HG03175 (cell line): ENCODE results near the gene HMHB1.

Experiments used
- ATAC-seq: cut with Tn5 transposase; IDR thresholded peaks from one replicate; pipeline ENCODE4 v1.9.1; 2021; ENCODE audit warnings: mild to moderate bottlenecking, moderate library complexity; ENCODE audit not compliant: unreplicated experiment

Gene HMHB1

DNA sequence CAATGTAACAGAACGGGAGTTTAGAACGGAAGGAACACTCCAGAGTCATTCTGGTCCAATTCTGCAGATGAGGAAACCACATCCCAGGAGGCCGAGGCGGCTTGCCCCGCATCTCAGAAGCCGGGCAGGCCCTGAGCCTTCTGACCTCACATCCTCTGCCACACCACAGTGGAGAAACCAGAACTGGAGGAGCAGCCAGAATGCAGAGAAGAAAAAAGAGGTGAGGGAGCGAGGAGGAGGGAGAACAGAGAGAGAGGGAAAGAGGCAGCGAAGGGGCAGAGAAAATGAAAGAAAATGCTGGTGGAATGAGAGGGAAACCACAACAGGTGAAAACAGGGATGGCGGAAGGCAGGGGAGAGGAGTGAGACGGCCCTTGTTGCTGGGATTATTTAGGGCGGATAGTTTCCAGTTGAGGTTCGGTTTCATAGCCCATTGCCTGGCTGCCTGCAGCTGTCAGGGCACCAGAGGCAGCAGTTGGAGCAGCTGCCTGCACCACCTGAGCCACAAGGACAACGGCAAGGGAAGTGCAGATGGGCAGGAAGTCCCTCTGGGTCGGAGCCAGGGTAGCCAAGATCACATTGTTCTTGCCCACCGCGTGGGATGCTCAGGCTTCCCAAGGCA is at the start of gene HMHB1:
HMHB1 (plus strand) TSS at position 77 of the 621 bp plus-strand sequence.
- ATAC-seq = peak; percentile 60

DNA sequence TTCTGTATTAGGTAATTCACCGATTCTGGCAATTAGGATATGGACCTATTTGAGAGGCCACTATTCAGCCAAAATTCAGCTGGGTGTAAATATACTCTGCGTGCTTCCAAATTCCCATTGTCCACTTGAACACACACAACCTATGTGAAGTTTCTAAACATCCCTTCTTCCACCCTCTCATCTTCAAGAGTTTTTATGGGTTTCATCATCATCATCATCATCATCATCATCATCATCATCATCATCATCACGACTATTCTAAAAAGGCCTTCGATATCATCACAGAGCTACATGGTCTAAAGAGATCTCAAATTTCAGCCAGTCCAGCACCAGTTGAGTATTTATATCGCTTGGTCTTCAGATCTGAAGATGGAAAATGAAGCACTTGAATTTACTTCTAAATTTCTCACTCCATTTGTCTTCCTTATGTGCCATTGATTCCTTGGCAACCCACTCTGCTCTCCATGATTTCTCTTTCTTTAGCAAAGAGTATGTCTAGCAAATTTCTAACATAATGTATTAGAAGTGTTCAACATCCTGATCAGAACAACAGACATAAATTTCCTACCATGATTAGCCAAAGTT is 49.2 kb upstream of the HMHB1 start:
- no peak for ATAC-seq

DNA sequence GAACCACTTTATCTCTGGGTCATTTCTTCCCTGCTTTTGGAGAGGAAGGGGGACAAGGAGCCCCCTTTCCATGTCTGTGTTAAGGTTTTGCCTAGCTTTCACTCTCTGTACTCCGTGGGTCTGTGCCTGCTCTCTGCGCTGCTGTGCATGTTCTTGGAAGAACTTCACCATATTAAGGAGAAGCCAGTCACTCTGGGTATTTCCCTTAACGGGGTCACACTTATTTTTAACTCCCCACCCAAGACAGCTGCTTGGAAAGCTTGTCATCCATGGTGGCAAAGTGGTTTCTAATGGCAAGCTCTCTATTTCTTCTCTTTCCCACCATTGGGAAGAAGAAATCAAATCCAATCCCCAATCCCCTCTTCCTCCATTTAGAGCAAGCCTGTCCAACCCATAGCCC is 44.8 kb upstream of the HMHB1 start:
- ATAC-seq = no peak

DNA sequence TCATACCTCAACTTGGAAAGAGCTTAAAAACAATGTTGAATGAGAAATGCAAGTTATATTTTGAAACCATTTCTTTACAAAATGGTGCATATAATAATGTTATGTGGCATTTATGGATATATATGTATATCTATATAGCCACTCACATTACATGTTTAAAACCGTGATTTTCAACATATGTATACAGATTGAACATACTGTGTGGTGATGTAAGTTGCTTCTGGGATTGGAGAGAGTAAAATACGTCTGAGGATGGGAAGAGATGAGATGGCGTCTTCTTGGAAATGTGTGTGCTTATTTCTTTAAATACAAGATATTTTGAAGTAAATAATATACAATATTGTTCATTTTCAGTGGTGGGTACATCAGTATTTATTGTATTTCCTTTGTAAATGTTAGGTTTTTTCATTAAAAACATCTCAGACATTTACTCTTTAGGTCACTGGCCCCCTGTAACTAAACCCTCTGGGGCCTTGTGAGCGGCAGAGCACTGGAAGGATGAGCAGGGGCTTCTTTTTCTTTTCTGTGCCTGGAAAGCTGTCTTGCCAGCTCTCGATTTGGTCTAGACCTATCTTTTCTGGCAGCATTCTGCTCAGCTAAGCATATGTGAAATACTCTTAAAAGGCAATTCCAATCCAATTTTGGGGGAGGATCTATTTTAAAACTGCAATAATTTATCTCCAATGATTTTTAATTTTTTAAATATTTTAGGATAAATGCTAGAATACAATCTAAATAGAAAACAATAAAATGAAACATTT is 42.8 kb upstream of the HMHB1 start:
- no peak for ATAC-seq

DNA sequence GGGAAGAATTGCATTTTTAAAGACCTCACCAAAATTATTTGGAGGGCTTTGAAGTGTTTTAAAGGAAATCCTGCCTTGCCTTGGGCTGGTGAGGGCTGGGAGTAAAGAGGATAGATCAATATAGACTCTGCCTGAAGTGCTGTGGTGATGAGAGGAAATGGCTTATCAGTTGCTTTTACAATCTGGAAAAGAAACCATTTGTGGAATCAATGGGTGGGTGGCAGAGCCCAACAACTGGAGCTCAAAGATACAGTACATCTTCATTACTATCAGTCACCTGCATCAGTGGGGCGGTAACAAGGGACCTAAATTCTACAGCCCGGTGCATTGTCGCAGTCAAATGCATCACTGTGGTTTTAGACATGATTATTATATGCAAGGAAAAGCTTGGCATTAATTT is 41.5 kb upstream of the HMHB1 start:
- no peak for ATAC-seq

DNA sequence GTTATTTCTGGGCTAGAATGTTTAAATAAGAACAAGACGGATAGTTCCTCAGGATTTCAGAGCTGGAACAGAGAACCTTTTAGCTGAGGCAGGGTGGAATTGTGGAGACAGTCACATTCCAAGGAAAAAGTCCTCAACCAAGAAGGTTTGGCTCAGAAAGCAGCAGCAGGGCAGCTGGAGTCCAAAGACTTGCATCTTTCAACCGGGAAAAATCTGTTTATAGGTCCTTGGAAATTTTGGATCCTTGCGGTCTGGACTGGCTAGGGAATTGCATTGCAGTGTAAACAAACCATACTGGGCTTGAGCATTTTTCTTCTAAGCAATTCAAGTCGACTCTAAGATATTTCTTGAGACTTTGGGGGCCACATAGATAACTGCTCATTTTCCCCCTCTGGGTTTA is 40.8 kb upstream of the HMHB1 start:
- ATAC-seq = no peak

DNA sequence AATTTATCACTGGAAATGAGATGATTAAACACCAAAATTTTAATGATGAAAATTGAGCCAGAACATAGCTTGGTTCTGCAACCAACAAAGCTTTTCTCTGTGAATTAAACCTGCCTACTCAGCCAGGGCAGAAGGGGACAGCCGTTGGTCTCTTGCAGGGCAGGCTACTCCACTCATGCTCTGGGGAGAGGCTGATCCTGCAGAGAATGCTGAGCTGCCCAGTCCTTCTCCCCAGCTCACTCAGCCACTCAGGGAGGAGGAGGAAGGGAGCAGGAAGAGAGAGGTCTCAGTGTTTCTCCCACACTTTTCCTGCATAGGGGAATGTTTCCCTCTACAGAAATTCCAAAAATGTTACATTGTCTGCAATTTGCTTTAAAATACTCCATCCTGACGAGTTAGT is 40.4 kb upstream of the HMHB1 start:
- no peak for ATAC-seq

DNA sequence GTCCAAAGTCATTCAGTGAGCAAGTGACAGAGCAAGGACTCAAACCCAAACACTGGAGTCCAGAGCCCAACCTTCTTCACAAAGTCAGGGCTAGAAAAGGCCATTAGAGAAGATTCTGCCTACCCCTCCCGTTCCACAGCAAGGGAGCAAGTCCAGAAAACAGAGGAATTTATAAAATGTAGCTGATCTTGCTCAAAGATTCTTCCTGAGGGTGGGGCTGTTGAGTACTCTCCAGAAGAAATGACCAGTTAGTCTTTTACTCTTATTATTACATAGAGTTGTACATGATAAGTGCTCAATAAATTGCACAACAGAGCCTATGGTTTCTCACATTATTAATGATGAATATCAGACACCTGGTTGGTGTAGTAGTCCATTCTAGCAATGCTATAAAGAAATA is 39.3 kb upstream of the HMHB1 start:
- ATAC-seq = no peak

DNA sequence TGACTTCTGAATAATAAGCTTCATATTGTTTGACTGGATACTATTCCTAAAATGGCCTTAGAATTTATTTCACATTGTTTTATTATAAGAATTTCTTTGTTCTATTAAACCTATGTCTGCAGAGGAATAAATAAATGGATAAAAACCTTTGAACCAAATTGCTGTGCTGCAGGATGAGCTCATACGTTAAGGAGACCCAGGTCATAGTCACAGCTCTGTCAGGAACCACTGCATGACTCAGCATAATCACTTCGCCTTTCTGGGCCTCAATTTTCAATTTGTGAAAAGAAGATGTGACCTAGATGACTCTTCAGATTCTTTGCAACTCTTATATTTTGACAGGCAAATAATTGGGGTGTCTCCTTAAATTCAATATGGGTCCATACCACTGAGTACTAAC is 36.7 kb upstream of the HMHB1 start:
- no peak for ATAC-seq

DNA sequence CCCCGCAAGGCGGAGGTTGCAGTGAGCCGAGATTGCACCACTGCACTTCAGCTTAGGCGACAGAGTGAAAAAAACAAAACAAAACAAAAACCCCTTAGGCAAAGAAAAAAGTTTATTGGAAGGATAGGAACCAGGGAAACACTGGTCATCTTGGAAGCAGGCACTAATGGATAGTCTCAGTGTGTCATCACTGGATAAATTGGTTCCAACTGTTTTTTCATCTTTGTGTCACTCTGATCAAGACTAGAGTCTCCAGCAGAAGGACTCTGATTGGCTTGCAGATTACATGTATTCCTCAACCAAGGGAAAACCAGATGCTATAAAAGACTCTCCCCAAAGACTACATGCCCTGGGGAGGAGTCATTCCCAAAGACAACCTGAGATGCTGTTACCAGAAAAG is 35.0 kb upstream of the HMHB1 start:
- no peak for ATAC-seq

DNA sequence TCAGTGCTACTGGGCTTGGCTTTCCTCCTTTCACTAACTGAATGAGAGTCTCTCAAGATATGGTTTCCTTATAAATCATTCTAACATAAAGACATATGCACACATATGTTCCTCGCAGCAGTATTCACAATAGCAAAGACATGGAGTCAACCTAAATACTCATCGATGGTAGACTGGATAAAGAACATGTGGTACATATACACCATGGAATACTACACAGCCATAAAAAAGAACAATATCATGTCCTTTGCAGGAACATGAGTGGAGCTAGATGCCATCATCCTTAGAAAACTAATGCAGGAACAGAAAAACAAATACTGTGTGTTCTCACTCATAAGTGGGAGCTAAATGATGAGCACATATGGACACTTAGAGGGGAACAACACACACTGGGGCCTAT is 32.5 kb upstream of the HMHB1 start:
- ATAC-seq = no peak

DNA sequence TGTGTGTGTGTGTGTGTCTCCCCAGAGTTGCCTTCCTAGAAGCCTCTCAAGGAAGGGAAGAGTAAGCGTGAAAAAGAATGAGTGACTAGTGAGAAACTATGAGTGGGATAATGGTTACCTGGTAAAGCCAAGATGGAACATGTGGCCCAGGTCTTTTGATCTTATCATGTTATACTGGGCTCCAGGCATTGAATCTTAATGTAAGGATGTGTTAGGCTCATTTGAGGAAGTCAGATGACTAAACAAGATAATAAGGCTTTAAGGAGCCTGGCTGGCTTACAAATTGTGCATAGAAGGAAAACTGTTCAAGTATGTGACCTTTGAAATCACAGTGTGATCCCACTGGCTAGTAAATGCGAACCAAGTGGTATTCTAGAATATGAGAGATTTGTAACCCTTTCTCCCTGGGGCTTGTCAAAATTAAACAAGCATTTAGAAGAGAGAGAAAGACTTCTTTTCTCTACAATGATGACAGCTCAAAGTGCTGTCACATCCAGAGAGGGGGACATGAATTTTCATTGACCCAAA is 29.9 kb upstream of the HMHB1 start:
- no peak for ATAC-seq

DNA sequence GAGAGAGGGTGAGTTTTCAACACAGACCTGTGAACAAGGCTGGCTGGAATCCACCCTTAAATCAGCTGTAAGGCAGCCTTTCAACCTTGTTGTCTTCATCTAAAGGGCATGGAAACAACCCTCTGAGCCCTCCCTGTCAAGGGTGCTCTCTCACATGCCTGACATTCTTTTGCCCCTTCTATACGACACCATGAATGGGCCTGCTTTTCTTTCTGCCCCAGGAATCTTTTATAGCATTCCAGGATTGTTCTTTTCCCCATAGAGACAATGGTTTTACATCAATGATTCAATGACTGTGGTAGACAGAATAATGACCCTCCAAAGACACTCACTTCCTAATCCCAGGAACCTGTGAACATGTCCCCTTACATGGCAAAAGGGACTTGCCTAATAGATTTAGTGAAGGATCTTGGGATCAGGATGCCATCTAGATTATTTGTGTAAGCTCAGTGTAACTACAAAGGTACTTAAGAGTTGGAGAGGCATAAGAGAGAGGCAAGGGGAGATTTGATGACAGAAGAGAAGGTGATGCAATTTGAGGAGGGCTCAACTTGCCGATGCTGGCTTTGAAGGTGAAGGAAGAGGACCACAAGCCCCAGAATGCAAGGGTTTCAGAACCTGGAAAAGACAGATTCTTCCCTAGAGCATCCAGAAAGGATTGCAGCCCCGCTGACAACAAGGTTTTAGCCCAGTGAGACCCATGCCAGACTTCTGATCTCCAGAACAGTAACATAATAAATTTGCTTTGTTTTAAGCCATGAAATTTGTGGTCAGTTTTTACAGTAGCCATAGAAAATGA is 29.2 kb upstream of the HMHB1 start:
- no peak for ATAC-seq

DNA sequence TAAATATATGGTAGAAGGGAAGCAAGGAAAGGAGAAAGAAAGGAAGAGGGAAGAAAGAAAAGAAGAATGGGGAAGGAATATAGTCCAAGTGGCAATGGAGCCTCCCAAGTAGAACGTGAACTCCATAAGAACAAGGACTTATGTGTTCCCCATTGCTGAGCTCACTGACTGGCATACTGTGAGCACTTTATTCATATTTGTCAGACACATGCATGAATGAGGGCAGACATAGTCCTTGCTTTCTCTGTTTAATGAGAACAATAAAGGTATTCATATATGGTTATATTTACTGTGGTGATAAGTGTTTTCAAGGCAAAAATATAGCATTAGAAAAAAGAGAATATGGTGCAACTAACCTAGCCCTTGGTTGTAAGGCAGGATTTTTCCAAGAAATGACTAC is 23.6 kb upstream of the HMHB1 start:
- ATAC-seq = no peak

DNA sequence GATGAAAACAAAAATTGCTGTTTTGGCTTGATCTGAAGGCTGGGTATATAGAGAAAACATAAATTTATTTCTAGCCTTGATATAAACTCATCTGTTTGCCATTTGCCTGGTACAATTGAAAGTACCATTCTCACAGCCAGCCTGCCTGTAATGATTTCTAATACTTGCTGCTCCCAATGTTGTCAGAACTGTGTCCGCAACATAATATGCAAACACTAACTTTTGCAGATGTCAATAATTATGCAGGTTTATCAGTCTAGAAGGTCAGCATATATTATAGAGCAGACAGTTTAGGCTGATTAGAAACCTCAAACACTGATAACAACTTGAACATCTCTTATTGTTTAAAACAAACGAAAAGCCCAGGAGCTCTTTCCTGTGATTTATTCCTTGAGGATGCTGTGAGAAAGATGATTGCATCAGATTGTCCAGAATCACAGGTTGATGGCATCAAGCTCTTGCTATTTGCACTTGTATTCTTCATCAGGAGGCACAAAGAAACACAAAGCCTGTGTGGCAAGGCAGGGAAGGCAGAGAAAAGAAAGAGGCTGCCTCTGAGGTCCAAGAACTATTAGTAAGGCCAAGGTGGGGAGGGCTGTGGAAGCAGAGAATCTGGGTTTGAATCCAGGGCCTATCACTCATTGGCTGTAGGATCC is 21.4 kb upstream of the HMHB1 start:
- ATAC-seq = no peak

DNA sequence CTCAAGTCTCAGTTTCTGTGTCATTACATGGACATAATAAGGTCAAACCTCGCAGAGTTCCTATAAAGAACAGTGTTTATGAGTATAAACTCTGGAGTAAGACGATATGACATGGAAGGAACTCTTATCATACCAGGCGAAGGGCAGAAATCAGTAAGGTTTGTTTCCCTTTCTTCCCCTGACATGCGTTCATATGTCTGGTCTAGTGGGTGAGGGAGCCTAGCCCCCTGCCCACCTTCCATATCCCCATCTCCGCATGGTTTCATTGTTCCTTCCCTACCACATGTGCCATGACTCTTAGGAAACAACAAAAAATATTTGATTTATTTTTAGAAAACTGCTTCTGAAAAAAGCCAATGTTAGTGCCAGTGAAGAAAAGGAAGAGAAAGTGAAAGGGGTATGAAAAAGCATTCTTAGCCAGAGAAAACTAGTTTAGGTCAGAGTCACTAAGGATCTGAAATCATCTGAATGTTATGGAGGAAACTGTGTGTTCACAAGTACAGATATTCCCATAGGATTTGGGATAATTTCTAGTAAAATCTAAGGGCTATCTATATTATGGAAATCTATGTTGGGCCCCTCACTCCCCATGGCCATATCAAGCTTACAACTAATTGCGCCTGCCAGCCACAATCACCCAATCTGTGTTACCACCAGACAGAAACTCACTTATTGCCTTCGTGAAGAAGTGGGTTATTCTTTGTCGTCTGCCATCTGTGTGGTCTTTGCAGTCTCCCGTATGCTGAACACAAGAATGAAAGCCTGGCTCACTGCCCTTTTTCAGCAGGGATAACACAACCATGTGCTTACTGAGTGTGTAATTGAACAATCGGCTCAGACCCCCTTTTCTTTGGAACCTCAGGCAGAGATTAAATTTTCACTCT is 19.9 kb upstream of the HMHB1 start:
- peak; percentile 61 for ATAC-seq

DNA sequence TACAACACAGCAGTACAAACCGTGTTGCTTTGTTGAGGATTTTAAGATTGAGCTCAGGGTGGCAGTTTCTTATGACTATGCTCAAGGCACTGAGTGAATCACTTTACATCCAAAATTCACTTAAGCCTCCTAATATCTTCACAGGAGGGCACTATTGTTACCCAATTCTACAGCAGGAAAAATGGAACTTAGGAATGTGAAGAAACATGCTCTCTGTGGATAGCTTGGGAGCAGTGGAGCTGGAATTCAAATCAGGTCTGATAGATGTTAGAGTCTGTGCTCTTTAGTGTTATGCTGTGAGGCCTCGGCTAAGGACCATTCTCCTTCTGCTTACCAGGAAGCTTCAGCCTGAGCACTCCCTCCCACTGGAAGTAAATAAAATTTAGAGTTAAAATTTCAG is 18.7 kb upstream of the HMHB1 start:
- ATAC-seq = no peak

DNA sequence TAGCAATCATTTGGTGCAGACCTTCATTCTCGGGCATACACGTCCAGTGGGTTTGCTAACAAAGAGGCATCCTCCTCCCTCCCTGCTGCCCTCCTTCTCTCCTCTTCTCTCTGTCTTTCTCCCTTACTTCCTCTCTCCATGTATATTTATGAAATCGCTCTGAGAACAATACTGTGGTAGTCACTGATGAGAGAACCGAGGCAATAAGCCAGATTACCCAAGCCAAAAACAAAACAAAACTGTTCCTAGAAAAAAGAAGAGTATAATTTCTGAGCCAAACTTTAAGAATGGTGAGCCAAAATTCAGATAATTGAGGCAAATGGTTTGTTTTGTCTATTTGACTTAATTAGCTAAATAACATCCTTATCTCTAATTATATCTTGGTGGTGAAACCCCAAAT is 15.8 kb upstream of the HMHB1 start:
- no peak for ATAC-seq

DNA sequence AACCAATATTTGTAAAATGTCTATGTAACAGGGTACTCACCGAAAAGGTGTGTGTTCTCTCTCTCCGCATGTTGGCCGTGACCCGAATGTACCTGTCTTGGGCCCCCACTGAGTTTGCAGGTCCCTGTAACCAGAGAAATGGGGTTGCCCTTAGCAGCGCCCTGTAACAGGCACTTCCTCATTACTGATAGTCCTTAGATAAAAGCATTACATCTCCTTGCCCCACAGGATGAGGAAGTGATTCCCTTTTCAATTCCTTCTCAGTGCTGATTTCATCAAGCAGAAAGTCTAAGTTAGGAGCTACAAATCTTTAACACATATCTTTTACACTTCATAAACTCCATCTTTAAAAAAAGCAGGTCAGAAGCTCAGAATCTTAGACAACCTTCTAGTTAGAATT is 15.2 kb upstream of the HMHB1 start:
- no peak for ATAC-seq

DNA sequence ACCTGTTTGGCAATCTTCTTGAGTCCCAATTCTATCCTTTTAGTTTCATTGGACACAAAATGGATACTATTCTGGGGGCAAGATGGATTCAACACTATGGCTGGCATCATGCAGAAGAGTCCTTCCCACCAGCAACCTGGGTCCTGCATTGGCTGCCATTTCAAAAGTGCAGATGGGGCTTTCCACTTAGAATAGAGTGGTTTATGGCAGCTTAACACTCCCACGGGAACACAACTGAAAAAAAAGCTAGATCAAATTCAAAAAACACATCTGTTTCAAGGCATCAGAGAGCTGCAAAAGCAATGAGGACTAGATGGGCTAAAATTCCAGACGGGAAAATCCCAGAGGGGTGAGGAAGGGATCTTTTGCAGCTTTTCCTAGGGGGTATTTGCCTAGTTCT is 11.2 kb upstream of the HMHB1 start:
- no peak for ATAC-seq
